Keratinocyte (primary cell): ENCODE results near the gene CBFA2T3.

Source experiments
- CTCF ChIP-seq, 3 experiments: IDR thresholded peaks in 1 of 3; conservative IDR thresholded peaks in 1 of 3; optimal IDR thresholded peaks in 1 of 3; 2 replicates in 2 of 3; 3 replicates in 1 of 3; pipeline versions ENCODE3 to v1.5.1; 2011; ENCODE audit warnings: low read length in 3 of 3, mild to moderate bottlenecking in 3 of 3, moderate library complexity in 2 of 3, control low read depth in 1 of 3, inconsistent platforms in 1 of 3; ENCODE audit not compliant: insufficient read depth in 2 of 3; ENCODE audit errors: extremely low read depth in 1 of 3
- EZH2 ChIP-seq: IDR thresholded peaks from one replicate; pipeline ENCODE4 v1.6.1; 2012; ENCODE audit warnings: inconsistent platforms, mild to moderate bottlenecking, low read length, moderate library complexity

- TF ChIP-seq CTCF (optimal IDR thresholded peaks at IDR 0.05 in 1 of 3, IDR thresholded peaks at IDR 0.05 in 1 of 3, conservative IDR thresholded peaks at IDR 0.05 in 1 of 3; ENCODE audit: extremely low read depth in 1 of 3, insufficient read depth in 2 of 3, low read length in 3 of 3) = no peak
- TF ChIP-seq EZH2 = no peak
These were observed 130.9 kb downstream of the CBFA2T3 start for GRCh38 chr16:88846088-88846487.
